Panc1 (cell line): ENCODE measurements around the gene C9orf85. TPM values are rescaled to one million over a fixed set of nuclear protein-coding genes. Genes with fewer than 3 reads are reported as not detected.

Experiments
- ATAC-seq: fragments of 200-7000 bp; cut with Tn5 transposase; 2 replicates; pipeline ENCODE4 v1.9.1; 2020; ENCODE audit warnings: mild to moderate bottlenecking, moderate library complexity
- BruUV-seq: library from RNA; stranded (reverse); fragments of 400-500 nt; replicated peaks from 2 replicates; lab custom pipeline; 2021; lab: Mats Ljungman, UMichigan
- CTCF ChIA-PET: fragments of 300-600 bp; sonication (Branson Sonifier 250); formaldehyde crosslinking; loops from one replicate; lab custom pipeline; 2022; ENCODE audit warnings: antibody characterized with exemption; lab: Charles Lee
- POLR2A ChIA-PET: fragments of 300-600 bp; sonication (Branson Sonifier 250); formaldehyde crosslinking; loops from one replicate; lab custom pipeline; 2022; ENCODE audit warnings: antibody characterized with exemption; lab: Charles Lee
- DNase-seq: peaks from one replicate; pipeline ENCODE4 v3.0.0-alpha.2; 2010; ENCODE audit warnings: low read depth, low spot score
- H3K27ac ChIP-seq: 2 replicates; pipeline ENCODE4 v1.5.1; 2011; ENCODE audit warnings: mild to moderate bottlenecking, low read length, inconsistent platforms
- H3K27me3 ChIP-seq: fragments of 200-500 bp; sonication (Bioruptor generic); 2 replicates; pipeline ENCODE4 v1.6.0; 2014; ENCODE audit warnings: low read length, inconsistent platforms; ENCODE audit not compliant: control insufficient read depth, insufficient read depth
- H3K36me3 ChIP-seq: fragments of 200-500 bp; sonication (Bioruptor generic); 2 replicates; pipeline ENCODE4 v1.5.1; 2014; ENCODE audit warnings: inconsistent platforms, mild to moderate bottlenecking, low read length, moderate library complexity; ENCODE audit not compliant: control insufficient read depth, insufficient read depth
- H3K4me1 ChIP-seq: 2 replicates; pipeline ENCODE4 v1.5.1; 2011; ENCODE audit warnings: inconsistent platforms, mild to moderate bottlenecking, low read length, moderate library complexity; ENCODE audit not compliant: control insufficient read depth, insufficient read depth
- H3K4me3 ChIP-seq, 2 experiments: 2 replicates each; pipeline ENCODE4 v1.5.1; 2011 to 2012; ENCODE audit warnings: low read depth in 2 of 2, low read length in 2 of 2, mild to moderate bottlenecking in 2 of 2, inconsistent platforms in 1 of 2, moderate library complexity in 1 of 2
- H3K9me3 ChIP-seq: fragments of 200-500 bp; sonication (Bioruptor generic); 2 replicates; pipeline ENCODE4 v1.5.1; 2014; ENCODE audit warnings: low read depth, mild to moderate bottlenecking, inconsistent platforms, low read length, moderate library complexity; ENCODE audit not compliant: control insufficient read depth, insufficient read depth
- POLR2AphosphoS5 ChIP-seq: IDR thresholded peaks from 2 replicates; pipeline ENCODE4 v1.6.1; 2012; ENCODE audit warnings: mild to moderate bottlenecking, low read depth, low read length, moderate library complexity
- SIN3A ChIP-seq: IDR thresholded peaks from 2 replicates; pipeline ENCODE4 v1.6.1; 2012; ENCODE audit warnings: low read depth, mild to moderate bottlenecking, low read length, moderate library complexity, borderline replicate concordance; ENCODE audit not compliant: insufficient read depth
- TCF7L2 ChIP-seq: IDR thresholded peaks from 2 replicates; pipeline ENCODE4 v1.6.1; 2011; ENCODE audit warnings: mild to moderate bottlenecking, low read depth, low read length, inconsistent platforms
- in situ Hi-C: cut with HindIII; loops from 2 replicates; pipeline ENCODE4 v1.10.0; 2016; ENCODE audit warnings: low sequenced_read_pairs, low pct_unique_long_range_greater_than_20kb
- intact Hi-C: fragments of 100-400 bp; cut with micrococcal nuclease; formaldehyde crosslinking; loops from one replicate; pipeline ENCODE4 v1.10.0; 2022; ENCODE audit not compliant: unreplicated experiment
- total RNA-seq: library from RNA; stranded (reverse); gene quantifications from one replicate; pipeline ENCODE4 v1.2.1, GENCODE V29; 2021; ENCODE audit not compliant: unreplicated experiment
- TF ChIP-seq, protein P1 (sequence below), 2 experiments: IDR thresholded peaks; 2 replicates each; pipeline ENCODE4 v1.6.1; 2011 to 2012; ENCODE audit warnings: low read depth in 2 of 2, control low read depth in 1 of 2, low read length in 1 of 2, mild to moderate bottlenecking in 1 of 2, moderate library complexity in 1 of 2; ENCODE audit not compliant: insufficient read depth in 1 of 2
- TF ChIP-seq, protein P2 (sequence below): fragments of 450-650 bp; IDR thresholded peaks from 2 replicates; pipeline ENCODE4 v1.5.1; 2017; ENCODE audit warnings: mild to moderate bottlenecking

Gene C9orf85
- total RNA-seq, 1 experiment from 2014 or later, result 8.0 TPM

GRCh38 chr9:71879644-71880174 lies 31.7 kb upstream of the C9orf85 start:
- no peak overlapping the region for H3K4me3 ChIP-seq
- DNase-seq, result no peak
- H3K4me1 ChIP-seq, result no peaks in the 10 kb centered on the region
- no TSS peak for BruUV-seq
- TF ChIP-seq, protein P1, sequence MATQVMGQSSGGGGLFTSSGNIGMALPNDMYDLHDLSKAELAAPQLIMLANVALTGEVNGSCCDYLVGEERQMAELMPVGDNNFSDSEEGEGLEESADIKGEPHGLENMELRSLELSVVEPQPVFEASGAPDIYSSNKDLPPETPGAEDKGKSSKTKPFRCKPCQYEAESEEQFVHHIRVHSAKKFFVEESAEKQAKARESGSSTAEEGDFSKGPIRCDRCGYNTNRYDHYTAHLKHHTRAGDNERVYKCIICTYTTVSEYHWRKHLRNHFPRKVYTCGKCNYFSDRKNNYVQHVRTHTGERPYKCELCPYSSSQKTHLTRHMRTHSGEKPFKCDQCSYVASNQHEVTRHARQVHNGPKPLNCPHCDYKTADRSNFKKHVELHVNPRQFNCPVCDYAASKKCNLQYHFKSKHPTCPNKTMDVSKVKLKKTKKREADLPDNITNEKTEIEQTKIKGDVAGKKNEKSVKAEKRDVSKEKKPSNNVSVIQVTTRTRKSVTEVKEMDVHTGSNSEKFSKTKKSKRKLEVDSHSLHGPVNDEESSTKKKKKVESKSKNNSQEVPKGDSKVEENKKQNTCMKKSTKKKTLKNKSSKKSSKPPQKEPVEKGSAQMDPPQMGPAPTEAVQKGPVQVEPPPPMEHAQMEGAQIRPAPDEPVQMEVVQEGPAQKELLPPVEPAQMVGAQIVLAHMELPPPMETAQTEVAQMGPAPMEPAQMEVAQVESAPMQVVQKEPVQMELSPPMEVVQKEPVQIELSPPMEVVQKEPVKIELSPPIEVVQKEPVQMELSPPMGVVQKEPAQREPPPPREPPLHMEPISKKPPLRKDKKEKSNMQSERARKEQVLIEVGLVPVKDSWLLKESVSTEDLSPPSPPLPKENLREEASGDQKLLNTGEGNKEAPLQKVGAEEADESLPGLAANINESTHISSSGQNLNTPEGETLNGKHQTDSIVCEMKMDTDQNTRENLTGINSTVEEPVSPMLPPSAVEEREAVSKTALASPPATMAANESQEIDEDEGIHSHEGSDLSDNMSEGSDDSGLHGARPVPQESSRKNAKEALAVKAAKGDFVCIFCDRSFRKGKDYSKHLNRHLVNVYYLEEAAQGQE (IDR thresholded peaks at IDR 0.05; ENCODE audit: insufficient read depth in 1 of 2, low read depth in 2 of 2, low read length in 1 of 2), result no peak
- no peak for TF ChIP-seq TCF7L2
- TF ChIP-seq, protein P2, sequence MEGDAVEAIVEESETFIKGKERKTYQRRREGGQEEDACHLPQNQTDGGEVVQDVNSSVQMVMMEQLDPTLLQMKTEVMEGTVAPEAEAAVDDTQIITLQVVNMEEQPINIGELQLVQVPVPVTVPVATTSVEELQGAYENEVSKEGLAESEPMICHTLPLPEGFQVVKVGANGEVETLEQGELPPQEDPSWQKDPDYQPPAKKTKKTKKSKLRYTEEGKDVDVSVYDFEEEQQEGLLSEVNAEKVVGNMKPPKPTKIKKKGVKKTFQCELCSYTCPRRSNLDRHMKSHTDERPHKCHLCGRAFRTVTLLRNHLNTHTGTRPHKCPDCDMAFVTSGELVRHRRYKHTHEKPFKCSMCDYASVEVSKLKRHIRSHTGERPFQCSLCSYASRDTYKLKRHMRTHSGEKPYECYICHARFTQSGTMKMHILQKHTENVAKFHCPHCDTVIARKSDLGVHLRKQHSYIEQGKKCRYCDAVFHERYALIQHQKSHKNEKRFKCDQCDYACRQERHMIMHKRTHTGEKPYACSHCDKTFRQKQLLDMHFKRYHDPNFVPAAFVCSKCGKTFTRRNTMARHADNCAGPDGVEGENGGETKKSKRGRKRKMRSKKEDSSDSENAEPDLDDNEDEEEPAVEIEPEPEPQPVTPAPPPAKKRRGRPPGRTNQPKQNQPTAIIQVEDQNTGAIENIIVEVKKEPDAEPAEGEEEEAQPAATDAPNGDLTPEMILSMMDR, result no peak
- no peak for TF ChIP-seq POLR2AphosphoS5
- no peak for TF ChIP-seq SIN3A
- ATAC-seq, result no peak
- intact Hi-C loops (no loop called here), in situ Hi-C loops (no loop called here)
- no peaks in the 10 kb centered on the region for H3K36me3 ChIP-seq
- POLR2A ChIA-PET, result no interaction called here
- no peaks in the 10 kb centered on the region for H3K27me3 ChIP-seq
- no peak overlapping the region for H3K27ac ChIP-seq
- CTCF ChIA-PET, result no interaction called here
- peaks cover 20% of the 10 kb centered on the region; the same call in 1 of the 2 replicates for H3K9me3 ChIP-seq

- Histone ChIP-seq H3K27ac (no peak overlapping the region), H3K36me3 (no peaks in the 10 kb centered on the region), H3K9me3 (peaks cover 20% of the 10 kb centered on the region; the same call in 1 of the 2 replicates), H3K4me1 (no peaks in the 10 kb centered on the region), H3K27me3 (no peaks in the 10 kb centered on the region), H3K4me3 (no peak overlapping the region)
- BruUV-seq, result no TSS peak
- intact Hi-C loops (no loop called here), in situ Hi-C loops (no loop called here)
- no peak for DNase-seq
- ChIA-PET CTCF (no interaction called here), POLR2A (no interaction called here)
- TF ChIP-seq SIN3A (no peak), POLR2AphosphoS5 (no peak), TCF7L2 (no peak)
- TF ChIP-seq, protein P1 (IDR thresholded peaks at IDR 0.05; ENCODE audit: insufficient read depth in 1 of 2, low read depth in 2 of 2, low read length in 1 of 2), result no peak
- TF ChIP-seq, protein P2, result no peak
- ATAC-seq, result no peak
Measured at GRCh38 chr9:71884005-71884404, 27.4 kb upstream of the C9orf85 start.
